ENCODE results near the gene CD300LG. TPM values are rescaled to one million over a fixed set of nuclear protein-coding genes. Genes with fewer than 3 reads are reported as not detected.
A peak's percentile ranks its signal among the peaks of the same experiment; 100 is the strongest.

CD300LG gene
- total RNA-seq, 1 donor from 2014 or later = 12.6 TPM

DNA sequence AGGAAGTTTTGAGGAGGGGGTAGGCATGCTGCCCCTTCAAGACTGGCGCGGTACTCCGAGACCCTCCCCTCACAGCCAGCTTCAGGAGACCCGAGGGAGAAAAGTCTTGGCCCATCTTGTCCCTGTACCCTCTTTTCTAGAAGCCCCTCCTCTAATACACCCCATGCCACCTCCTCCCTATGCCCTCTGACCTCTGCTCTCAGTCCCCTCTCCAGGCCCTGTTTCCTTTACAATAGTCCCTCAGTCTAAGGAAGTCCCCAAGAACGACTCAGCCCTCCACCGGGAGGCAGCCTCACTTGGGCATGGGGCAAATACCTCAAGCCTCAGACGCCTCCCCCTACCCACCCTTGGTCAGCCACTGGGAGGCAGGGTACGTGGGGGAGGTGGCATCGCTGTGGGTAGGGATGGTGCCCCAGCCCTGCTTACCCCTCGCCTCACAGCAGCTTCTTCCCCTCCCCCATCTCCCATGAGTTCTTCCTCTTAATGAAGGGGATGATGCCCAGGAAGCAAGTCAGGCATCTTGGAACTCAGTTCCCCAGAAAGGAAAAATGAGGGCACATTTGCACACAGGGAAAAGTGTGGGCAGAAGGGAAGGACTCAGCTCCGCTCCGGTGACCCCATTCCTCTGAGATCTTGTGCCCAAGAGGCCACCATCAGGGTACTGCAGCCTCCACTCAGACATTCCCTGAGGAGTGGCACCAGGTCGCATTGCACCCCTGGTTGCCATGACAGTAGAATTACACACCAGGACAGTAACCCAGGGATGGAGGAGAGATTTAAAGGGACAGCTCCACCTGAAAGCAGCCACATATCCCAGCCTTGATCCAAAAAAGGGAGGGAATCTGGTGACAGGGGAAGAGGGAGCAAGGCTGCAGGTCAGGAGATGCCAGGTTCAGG lies 54.1 kb downstream of the CD300LG start:
- intact Hi-C loops (cut with micrococcal nuclease) = no loop called here
- no peak for DNase-seq
- H3K9me3 ChIP-seq (replicated peaks) = no peaks in the 10 kb centered on the region
- H3K36me3 ChIP-seq = peaks cover 8% of the 10 kb centered on the region
- TF ChIP-seq, protein P1, sequence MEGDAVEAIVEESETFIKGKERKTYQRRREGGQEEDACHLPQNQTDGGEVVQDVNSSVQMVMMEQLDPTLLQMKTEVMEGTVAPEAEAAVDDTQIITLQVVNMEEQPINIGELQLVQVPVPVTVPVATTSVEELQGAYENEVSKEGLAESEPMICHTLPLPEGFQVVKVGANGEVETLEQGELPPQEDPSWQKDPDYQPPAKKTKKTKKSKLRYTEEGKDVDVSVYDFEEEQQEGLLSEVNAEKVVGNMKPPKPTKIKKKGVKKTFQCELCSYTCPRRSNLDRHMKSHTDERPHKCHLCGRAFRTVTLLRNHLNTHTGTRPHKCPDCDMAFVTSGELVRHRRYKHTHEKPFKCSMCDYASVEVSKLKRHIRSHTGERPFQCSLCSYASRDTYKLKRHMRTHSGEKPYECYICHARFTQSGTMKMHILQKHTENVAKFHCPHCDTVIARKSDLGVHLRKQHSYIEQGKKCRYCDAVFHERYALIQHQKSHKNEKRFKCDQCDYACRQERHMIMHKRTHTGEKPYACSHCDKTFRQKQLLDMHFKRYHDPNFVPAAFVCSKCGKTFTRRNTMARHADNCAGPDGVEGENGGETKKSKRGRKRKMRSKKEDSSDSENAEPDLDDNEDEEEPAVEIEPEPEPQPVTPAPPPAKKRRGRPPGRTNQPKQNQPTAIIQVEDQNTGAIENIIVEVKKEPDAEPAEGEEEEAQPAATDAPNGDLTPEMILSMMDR (IDR thresholded peaks at IDR 0.05; ENCODE audit: borderline replicate concordance) = no peak
- peak overlapping the region; percentile 69 for H3K4me3 ChIP-seq
- H3K27me3 ChIP-seq (ENCODE audit: low read depth) = no peaks in the 10 kb centered on the region
- H3K27ac ChIP-seq (replicated peaks) = no peak overlapping the region
- peaks cover 32% of the 10 kb centered on the region for H3K4me1 ChIP-seq

DNA sequence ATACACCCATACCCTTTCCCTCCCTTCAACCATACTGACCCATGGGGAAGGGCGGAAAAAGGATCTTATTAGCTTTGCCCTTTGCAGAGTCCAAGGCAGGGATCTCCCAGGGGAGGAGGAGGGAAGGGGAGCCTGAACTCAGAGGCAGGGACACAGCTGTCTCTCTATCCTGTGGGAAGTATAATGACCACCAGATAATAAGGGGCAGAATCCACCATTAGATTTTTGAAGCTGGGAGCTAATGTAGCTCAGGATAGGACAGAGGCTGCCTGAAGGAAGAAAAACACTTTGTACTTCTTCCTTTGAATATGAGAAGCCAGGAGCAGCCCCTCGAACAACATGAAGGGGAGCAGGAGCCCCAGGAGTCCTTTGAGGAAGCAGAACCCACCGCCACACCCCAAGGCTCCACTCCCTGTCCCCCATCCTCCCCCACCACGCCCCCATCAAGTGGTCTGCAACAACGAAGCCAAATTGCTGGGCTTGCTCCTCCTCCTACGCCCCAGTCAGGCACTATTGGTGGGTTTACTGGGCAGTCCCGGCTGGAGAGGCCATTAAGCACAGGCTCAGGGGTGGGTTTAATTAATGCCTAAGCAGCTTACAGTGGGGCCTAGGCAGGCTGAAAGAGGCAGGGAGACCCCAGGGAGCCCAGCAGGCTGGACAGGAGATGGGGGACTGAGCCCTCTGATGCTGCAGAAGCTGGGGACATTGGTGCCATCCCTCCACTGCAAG lies 55.0 kb downstream of the CD300LG start:
- intact Hi-C loops (cut with micrococcal nuclease) = no loop called here
- Histone ChIP-seq H3K4me1 (peaks cover 41% of the 10 kb centered on the region), H3K27ac (replicated peaks) (no peak overlapping the region), H3K27me3 (ENCODE audit: low read depth) (no peaks in the 10 kb centered on the region), H3K9me3 (replicated peaks) (no peaks in the 10 kb centered on the region), H3K4me3 (no peak overlapping the region), H3K36me3 (peaks cover 8% of the 10 kb centered on the region)
- TF ChIP-seq, protein P1 (IDR thresholded peaks at IDR 0.05; ENCODE audit: borderline replicate concordance) = no peak
- DNase-seq = no peak

DNA sequence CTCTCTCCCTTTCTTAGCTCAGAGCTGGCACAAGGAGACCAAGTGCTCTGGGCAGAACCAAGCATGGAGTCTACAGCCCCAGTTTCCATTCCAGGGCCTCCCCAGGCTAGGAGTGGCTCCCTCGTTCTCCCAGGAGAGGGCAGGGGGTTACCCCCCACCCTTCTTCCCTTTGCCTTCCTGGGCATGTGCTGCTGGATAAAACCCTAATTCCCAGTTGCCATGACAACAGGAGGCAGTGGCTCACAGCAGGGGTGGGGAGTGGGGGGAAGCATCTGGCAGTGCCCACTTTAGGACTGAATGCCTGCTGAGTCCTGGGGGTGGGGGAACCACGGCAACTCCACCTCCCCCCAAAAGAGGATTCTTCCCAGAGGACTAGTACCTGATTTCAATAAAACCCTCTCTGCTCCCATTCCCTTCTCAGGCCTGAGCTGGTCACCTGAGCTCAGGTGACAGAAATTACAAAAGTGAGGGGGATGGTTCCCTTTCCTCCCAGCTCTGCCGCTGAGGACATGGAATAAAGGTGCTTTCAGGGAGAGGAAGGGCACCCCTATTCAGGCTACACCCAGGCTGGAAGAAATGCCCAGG lies 58.5 kb downstream of the CD300LG start:
- intact Hi-C loops (cut with micrococcal nuclease) = no loop called here
- TF ChIP-seq, protein P1 (IDR thresholded peaks at IDR 0.05; ENCODE audit: borderline replicate concordance) = no peak
- Histone ChIP-seq H3K27ac (replicated peaks) (no peak overlapping the region), H3K27me3 (ENCODE audit: low read depth) (no peaks in the 10 kb centered on the region), H3K9me3 (replicated peaks) (no peaks in the 10 kb centered on the region), H3K36me3 (no peaks in the 10 kb centered on the region), H3K4me3 (peak overlapping the region; percentile 93), H3K4me1 (peaks cover 46% of the 10 kb centered on the region)
- DNase-seq = no peak

DNA sequence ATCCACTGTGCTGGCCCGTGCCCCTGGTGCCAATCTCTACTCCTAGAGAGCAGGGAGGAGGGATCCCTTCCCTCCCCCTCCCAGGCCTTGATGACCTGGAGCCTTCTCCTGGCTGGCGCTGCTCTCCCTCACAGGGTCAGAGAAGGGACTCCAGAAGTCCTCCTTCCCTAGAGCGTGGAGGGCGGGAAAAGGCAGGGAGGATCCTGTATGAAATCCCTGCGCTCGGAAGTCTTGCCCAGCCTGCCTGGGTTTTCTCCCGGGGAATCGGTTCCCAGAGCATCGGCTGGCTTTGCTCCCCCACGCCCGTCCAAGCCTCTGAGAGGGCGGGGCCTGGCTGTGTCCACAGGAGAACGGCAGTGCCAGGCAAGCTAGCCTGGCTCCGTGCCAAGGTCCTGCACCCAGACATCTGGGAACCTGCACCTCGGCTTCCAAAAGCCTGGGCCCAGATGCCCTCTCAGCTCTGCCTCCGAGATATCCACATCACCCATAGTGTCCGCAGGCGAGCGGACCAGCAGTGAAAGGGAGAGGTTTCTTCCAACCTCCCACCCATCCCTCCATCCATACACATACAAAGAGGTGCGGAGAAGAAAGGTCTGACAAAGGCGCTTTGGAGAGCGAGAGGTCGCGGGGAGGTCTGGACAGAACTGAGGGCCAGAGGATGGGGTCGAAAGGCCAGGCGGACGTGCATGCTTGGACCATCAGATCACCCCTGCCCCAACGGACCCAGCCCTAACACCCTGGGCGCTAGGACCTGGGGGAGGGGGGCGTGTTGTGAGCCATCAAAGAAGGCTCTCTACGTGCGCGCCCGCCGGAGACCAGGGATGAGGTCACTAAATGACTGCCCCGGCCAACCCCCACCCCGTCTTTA lies 59.2 kb downstream of the CD300LG start:
- Histone ChIP-seq H3K9me3 (replicated peaks) (no peaks in the 10 kb centered on the region), H3K36me3 (no peaks in the 10 kb centered on the region), H3K27ac (replicated peaks) (peak overlapping the region; percentile 79), H3K27me3 (ENCODE audit: low read depth) (no peaks in the 10 kb centered on the region), H3K4me3 (peak overlapping the region; percentile 93), H3K4me1 (peaks cover 43% of the 10 kb centered on the region)
- DNase-seq = peak; percentile 73
- TF ChIP-seq, protein P1 (IDR thresholded peaks at IDR 0.05; ENCODE audit: borderline replicate concordance) = no peak
- intact Hi-C loops (cut with micrococcal nuclease) = no loop called here

Measured in left ventricle myocardium inferior (tissue), 1 donor.